Ectodermal cell (in vitro differentiated cells): Measurements from ENCODE around the gene ANKS6.

Experiments used
- H3K27ac ChIP-seq: 2 replicates; pipeline ENCODE4 v1.7.0; 2013; ENCODE audit warnings: mild to moderate bottlenecking, low read depth, low read length; ENCODE audit not compliant: insufficient read depth, poor library complexity, severe bottlenecking
- H3K27me3 ChIP-seq: 2 replicates; pipeline ENCODE4 v1.7.0; 2013; ENCODE audit warnings: mild to moderate bottlenecking, low read length; ENCODE audit not compliant: insufficient read depth, control insufficient read depth, poor library complexity, severe bottlenecking
- H3K36me3 ChIP-seq: one replicate; pipeline ENCODE4 v1.7.0; 2013; ENCODE audit warnings: low read length; ENCODE audit not compliant: control insufficient read depth, insufficient read depth
- H3K4me1 ChIP-seq: one replicate; pipeline ENCODE4 v1.7.0; 2013; ENCODE audit warnings: low read length; ENCODE audit not compliant: control insufficient read depth, insufficient read depth
- H3K4me3 ChIP-seq: 2 replicates; pipeline ENCODE4 v1.7.0; 2013; ENCODE audit warnings: low read depth, low read length, control low read depth; ENCODE audit not compliant: insufficient read depth
- H3K9me3 ChIP-seq: 2 replicates; pipeline ENCODE4 v1.7.0; 2013; ENCODE audit warnings: mild to moderate bottlenecking, low read length, moderate library complexity; ENCODE audit not compliant: control insufficient read depth
- WGBS, 2 experiments: methylation state at CpG; one replicate each; pipeline ENCODE4 v1.1.7; 2013; ENCODE audit warnings: missing lambda C conversion rate in 2 of 2; 5-methylcytosine and 5-hydroxymethylcytosine counted together

ANKS6 gene

GRCh38 chr9:98807070-98807813 is 10.9 kb upstream of the ANKS6 start, which contains the start of gene GALNT12:
Gene GALNT12, plus strand, starts transcription at chr9:98807670. Its CDS starts 29 bp downstream, at chr9:98807699.
- no peaks in the 10 kb centered on the region for H3K9me3 ChIP-seq
- peaks cover 11% of the 10 kb centered on the region for H3K27me3 ChIP-seq
- WGBS, 2 experiments: 11 to 12% methylated on average over 51 of the region's 51 CpGs
- no peak within 1 kb of the TSS for H3K27ac ChIP-seq
- no peaks in the 10 kb centered on the region for H3K36me3 ChIP-seq
- peak within 1 kb of the TSS; percentile 53 for H3K4me3 ChIP-seq
- H3K4me1 ChIP-seq: peaks cover 9% of the 10 kb centered on the region

GRCh38 chr9:98806394-98807035 is 10.2 kb upstream of the ANKS6 start:
- peaks cover 9% of the 10 kb centered on the region for H3K4me1 ChIP-seq
- WGBS, 2 experiments: 90 to 94% methylated on average over 8 of the region's 8 CpGs
- no peaks in the 10 kb centered on the region for H3K9me3 ChIP-seq
- no peak overlapping the region for H3K4me3 ChIP-seq
- peaks cover 11% of the 10 kb centered on the region for H3K27me3 ChIP-seq
- no peaks in the 10 kb centered on the region for H3K36me3 ChIP-seq
- H3K27ac ChIP-seq: no peak overlapping the region

- Histone ChIP-seq H3K9me3 (no peaks in the 10 kb centered on the region), H3K4me1 (peaks cover 6% of the 10 kb centered on the region), H3K27me3 (peaks cover 11% of the 10 kb centered on the region), H3K36me3 (no peaks in the 10 kb centered on the region), H3K27ac (no peak overlapping the region), H3K4me3 (no peak overlapping the region)
- WGBS, 2 experiments: 90 to 93% methylated on average over 8 of the region's 8 CpGs
These were observed 9.3 kb upstream of the ANKS6 start for GRCh38 chr9:98805506-98806272.

GRCh38 chr9:98804083-98804482 is 7.7 kb upstream of the ANKS6 start:
- H3K4me1 ChIP-seq: no peaks in the 10 kb centered on the region
- WGBS, 2 experiments: 100% methylated on average over 1 of the region's 2 CpGs; no CpG with 5 or more reads in 1 of the 2 experiments
- peaks cover 11% of the 10 kb centered on the region for H3K27me3 ChIP-seq
- H3K9me3 ChIP-seq: no peaks in the 10 kb centered on the region
- H3K27ac ChIP-seq: no peak overlapping the region
- H3K36me3 ChIP-seq: no peaks in the 10 kb centered on the region
- no peak overlapping the region for H3K4me3 ChIP-seq

GRCh38 chr9:98801969-98802371 is 5.6 kb upstream of the ANKS6 start:
- WGBS, 2 experiments: 85 to 92% methylated on average over 1 of the region's 1 CpG
- peaks cover 2% of the 10 kb centered on the region for H3K27me3 ChIP-seq
- no peak overlapping the region for H3K27ac ChIP-seq
- H3K9me3 ChIP-seq: no peaks in the 10 kb centered on the region
- no peaks in the 10 kb centered on the region for H3K4me1 ChIP-seq
- no peaks in the 10 kb centered on the region for H3K36me3 ChIP-seq
- H3K4me3 ChIP-seq: no peak overlapping the region

- Histone ChIP-seq H3K4me1 (no peaks in the 10 kb centered on the region), H3K27ac (no peak overlapping the region), H3K9me3 (no peaks in the 10 kb centered on the region), H3K36me3 (no peaks in the 10 kb centered on the region), H3K4me3 (no peak overlapping the region), H3K27me3 (peaks cover 5% of the 10 kb centered on the region)
- 93% methylated on average over 1 of the region's 1 CpG for WGBS, 2 experiments
These were observed 5.2 kb upstream of the ANKS6 start for GRCh38 chr9:98801561-98801960.

GRCh38 chr9:98798254-98798653 is 1.9 kb upstream of the ANKS6 start:
- 88 to 91% methylated on average over 3 of the region's 3 CpGs for WGBS, 2 experiments
- no peaks in the 10 kb centered on the region for H3K9me3 ChIP-seq
- H3K27me3 ChIP-seq: peaks cover 5% of the 10 kb centered on the region
- peaks cover 11% of the 10 kb centered on the region for H3K4me1 ChIP-seq
- H3K4me3 ChIP-seq: no peak overlapping the region
- H3K36me3 ChIP-seq: no peaks in the 10 kb centered on the region
- H3K27ac ChIP-seq: no peak overlapping the region

- Histone ChIP-seq H3K4me1 (peaks cover 11% of the 10 kb centered on the region), H3K36me3 (no peaks in the 10 kb centered on the region), H3K4me3 (no peak overlapping the region), H3K9me3 (no peaks in the 10 kb centered on the region), H3K27ac (no peak overlapping the region), H3K27me3 (peaks cover 5% of the 10 kb centered on the region)
- 88 to 100% methylated on average over 4 of the region's 4 CpGs for WGBS, 2 experiments
These were observed 1.1 kb upstream of the ANKS6 start for GRCh38 chr9:98797491-98797890.

GRCh38 chr9:98795970-98796363 is 388 bp downstream of the ANKS6 start:
- H3K4me3 ChIP-seq: peak overlapping the region; percentile 66
- 0% methylated on average over 48 of the region's 48 CpGs for WGBS, 2 experiments
- no peaks in the 10 kb centered on the region for H3K36me3 ChIP-seq
- H3K4me1 ChIP-seq: peaks cover 21% of the 10 kb centered on the region
- H3K9me3 ChIP-seq: no peaks in the 10 kb centered on the region
- peaks cover 5% of the 10 kb centered on the region for H3K27me3 ChIP-seq
- no peak overlapping the region for H3K27ac ChIP-seq
